ENCODE measurements around the gene LOC101059915.

DNA sequence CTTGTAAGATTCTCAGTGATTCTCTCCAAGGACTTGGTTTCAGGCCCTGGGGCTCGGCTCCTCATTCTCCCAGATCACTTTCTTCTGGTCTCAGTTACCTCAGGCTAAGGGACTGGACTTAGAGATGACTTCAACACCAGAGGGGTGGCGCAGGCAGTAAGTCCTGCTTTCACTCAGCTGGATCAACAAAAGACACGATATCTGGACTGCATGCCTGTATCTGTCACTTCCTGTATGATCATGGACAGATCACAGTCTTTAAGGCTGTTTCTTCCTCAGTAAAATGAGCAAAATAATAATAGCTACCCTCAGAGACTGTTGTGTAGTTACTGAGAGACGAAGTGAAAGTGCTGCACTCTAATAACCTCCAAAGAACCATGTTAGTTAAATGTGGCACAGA is 29.5 kb upstream of the LOC101059915 start:
- TF ChIP-seq CTCF (IDR thresholded peaks at IDR 0.05) (no peak), ZFX (IDR thresholded peaks at IDR 0.05; ENCODE audit: borderline replicate concordance) (no peak)
